HUDEP-2 (cell line): ENCODE data around the gene WNT8B.

Source experiments
- DNase-seq, 76 experiments: peaks; one replicate each; lab custom pipeline; 2025; ENCODE audit not compliant: unreplicated experiment in 76 of 76; lab: John Stamatoyannopoulos, UW

Gene WNT8B

DNA sequence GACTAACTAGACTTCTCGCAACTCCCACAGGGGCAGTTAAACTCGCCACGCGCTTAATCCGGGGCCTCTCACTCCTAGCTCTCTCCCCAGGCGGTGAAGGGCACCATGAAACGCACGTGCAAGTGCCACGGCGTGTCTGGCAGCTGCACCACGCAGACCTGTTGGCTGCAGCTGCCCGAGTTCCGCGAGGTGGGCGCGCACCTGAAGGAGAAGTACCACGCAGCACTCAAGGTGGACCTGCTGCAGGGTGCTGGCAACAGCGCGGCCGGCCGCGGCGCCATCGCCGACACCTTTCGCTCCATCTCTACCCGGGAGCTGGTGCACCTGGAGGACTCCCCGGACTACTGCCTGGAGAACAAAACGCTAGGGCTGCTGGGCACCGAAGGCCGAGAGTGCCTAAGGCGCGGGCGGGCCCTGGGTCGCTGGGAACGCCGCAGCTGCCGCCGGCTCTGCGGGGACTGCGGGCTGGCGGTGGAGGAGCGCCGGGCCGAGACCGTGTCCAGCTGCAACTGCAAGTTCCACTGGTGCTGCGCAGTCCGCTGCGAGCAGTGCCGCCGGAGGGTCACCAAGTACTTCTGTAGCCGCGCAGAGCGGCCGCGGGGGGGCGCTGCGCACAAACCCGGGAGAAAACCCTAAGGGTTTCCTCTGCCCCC, 19.5 kb downstream of the WNT8B start:
- DNase-seq = peak in 54 of 76 experiments; percentile 5 to 75 (median 28)

GRCh38 chr10:100482834-100483185, 20.0 kb downstream of the WNT8B start:
- DNase-seq = no peak

GRCh38 chr10:100483876-100484666, 21.3 kb downstream of the WNT8B start:
- DNase-seq = no peak

DNA sequence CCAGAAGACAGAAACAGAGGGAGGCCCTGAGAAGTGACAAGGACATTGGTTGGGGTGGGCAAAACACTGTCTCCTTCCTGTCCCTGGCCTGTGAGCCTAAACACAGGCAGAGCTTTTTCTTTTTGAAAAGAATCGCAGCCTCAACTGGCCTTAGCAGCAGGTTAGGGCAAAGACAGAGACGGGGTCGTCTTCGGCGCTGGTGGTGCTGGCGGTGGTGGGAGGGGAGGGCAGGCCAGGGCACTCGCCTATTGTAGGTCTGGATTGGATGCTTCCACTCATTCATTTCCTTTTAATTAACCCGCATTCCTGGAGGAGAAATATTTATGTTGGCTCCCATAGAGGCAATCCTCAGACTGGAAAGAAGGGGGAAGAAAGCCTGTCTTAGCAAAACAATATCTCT, 22.6 kb downstream of the WNT8B start:
- DNase-seq = no peak

DNA sequence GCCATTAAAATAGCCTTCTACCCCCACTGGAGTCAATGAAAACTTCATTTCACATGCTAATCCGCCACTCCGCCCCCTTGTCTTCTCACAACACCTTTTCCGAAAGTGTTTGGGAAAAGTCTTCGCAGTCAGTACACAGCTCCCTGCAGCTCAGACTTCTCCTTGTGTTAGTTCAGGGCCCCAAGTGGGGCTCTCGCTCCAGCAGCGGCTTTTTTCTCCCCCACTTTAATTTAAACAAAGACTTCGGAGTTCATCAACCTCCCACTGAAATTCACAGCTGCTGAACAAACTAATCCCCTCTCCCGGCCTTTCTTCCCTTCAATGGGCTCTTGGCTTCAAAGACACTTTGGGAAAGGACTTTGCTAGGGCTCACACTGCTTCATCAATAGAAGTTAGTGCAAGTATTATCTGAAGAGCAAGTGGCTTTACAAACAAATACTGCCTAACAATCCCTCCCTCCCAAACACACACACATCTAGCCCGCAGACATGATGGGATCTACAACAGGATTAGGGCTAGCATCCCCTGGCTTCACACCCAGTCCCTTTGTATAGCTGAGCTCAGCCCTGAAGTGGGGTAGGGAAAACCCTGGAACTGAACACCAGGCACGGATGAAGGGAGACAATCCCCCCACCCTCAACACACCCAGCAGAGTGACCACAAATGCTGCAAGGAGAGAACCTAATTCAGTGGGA, 23.1 kb downstream of the WNT8B start:
- no peak for DNase-seq

GRCh38 chr10:100487529-100487928, 24.7 kb downstream of the WNT8B start:
- DNase-seq = no peak

GRCh38 chr10:100489396-100489795, 26.6 kb downstream of the WNT8B start:
- no peak for DNase-seq

GRCh38 chr10:100490531-100490930, 27.7 kb downstream of the WNT8B start:
- no peak for DNase-seq

GRCh38 chr10:100496567-100496966, 33.8 kb downstream of the WNT8B start:
- DNase-seq = no peak

GRCh38 chr10:100498059-100498458, 35.2 kb downstream of the WNT8B start:
- no peak for DNase-seq

DNA sequence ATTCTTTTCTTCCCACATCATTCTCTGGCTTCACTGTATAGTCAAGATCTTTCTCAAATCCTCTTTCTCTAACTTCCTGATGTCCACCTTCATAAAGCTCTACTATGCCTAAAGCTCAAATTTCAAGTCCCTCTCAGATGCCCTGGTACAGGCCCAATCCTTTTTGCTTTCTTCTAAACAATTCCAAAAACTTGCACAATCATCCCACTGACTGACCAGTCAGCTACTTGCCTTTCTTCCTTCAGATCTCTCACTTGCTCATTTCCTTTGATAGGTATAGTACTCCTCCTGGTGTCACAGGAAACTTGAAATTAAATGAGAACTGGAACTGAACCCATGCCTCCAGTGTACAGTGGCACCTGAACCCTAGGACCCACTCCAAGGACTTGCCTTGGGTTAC, 38.6 kb downstream of the WNT8B start:
- no peak for DNase-seq

GRCh38 chr10:100502926-100503494, 40.2 kb downstream of the WNT8B start:
- DNase-seq = no peak

GRCh38 chr10:100504096-100504495, 41.3 kb downstream of the WNT8B start:
- DNase-seq = no peak

- no peak for DNase-seq
Measured at GRCh38 chr10:100505164-100505563, 42.4 kb downstream of the WNT8B start.

DNA sequence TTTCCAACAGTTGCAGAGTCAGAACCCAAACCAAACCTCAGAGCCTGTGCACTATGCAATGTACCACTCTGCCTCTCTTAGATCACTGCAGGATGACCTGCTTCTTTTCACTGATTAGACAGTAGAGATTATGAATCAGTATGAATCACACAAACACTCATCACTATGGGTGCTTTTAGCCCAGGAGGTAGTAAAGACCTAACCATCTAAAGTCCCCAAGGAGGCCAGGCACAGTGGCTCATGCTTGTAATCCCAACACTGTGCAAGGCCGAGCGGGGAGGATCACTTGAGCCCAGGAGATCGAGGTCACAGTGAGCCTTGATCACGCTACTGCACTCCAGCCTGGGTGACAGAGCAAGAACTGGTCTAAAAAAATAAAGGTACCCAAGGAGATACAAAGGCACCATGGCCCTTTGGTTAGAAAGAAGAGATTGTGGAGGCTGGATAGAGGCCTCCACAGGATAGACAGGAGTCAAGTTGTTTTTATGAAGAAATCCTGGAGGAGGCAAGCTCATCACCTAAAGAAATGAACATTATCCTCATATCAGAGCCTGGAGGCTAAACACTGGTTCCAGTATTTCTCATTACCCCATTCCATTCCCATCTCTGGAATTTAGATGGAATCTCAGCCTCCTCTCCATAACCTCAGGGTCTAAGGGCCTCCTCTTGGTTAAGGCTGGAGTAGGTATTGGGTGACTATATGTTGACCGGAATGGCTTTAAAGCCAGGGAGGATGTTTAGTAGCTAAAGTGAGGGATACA, 44.0 kb downstream of the WNT8B start:
- no peak for DNase-seq

DNA sequence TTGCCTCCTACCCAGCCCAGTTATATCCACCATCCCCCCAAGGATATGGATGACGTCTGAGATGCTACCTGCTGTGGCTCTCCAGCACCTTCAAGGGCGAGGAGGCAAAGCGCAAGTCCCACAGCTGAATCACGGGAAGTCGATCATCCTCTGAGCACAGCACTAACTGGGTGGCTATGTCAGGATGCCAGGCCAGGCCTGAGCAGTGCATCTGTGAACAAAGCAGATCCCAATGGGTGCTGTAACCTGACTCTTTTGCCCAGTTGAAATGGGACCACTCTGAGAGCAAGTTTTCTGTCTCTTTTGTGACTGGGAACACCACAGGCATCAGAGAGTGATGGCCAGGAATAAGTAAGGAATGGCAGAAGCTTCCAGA, 44.5 kb downstream of the WNT8B start:
- no peak for DNase-seq

- DNase-seq = no peak
Measured at GRCh38 chr10:100508266-100508665, 45.5 kb downstream of the WNT8B start.

- DNase-seq = peak in 34 of 76 experiments; percentile 5 to 74 (median 36)
Measured at GRCh38 chr10:100508691-100509150, 45.9 kb downstream of the WNT8B start.

DNA sequence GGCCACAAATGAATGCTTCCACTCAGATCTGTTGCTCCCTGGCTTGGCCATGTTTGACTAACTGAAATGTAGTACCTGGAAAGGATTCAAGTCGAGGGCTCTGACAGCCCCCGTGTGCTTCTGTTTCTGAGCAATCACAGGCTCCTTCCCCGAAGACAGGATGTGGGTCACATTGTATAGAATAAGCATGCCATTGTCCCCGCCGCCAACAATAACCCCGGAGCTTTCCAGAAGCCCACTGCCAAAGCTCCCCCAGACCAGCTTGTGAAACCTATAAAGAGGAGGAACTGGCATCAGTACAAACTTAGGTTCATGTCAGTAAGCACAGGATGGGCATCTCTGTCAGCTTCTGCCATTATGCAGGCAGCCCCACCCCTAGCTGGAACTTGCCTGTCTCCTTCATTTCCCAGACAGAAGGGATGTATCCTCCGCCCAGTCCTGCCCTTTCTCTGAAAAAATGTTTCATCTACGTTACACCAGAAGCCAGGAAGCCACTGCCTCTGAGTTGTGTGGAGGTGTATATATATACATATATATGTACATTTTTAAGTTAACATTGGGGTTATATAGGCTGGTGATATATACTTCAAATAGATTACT, 46.5 kb downstream of the WNT8B start:
- DNase-seq = no peak
